ENCODE results near the gene CCDC85B. TPM values are rescaled to one million over a fixed set of nuclear protein-coding genes. Genes with fewer than 3 reads are reported as not detected.
A peak's percentile ranks its signal among the peaks of the same experiment; 100 is the strongest.

CCDC85B gene
- total and polyA plus RNA-seq, 2 of the 13 experiments (the other 11 are each of a cell fraction or from before 2014, with no cell fraction given), result 8.2 to 19.5 TPM

DNA sequence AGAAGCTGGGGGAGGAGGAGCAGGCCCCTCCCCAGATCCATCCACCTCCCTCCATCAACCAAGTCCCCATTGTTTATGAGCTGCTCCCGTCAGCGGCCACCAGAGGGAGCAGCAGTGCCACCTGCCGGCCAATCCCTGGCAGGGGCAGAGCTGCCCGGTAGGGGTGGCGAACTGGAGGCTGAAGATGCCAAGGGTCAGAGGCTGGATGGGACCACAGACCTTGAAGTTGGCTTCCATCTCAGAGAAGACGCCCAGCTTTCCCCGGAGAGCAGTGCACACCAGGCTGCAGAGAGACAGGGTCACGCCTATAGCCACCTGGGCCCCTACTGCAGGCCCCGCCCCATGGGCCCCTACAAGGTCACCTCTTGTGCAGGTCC lies 5.8 kb upstream of the CCDC85B start (continued):
- TF ChIP-seq, protein P1, sequence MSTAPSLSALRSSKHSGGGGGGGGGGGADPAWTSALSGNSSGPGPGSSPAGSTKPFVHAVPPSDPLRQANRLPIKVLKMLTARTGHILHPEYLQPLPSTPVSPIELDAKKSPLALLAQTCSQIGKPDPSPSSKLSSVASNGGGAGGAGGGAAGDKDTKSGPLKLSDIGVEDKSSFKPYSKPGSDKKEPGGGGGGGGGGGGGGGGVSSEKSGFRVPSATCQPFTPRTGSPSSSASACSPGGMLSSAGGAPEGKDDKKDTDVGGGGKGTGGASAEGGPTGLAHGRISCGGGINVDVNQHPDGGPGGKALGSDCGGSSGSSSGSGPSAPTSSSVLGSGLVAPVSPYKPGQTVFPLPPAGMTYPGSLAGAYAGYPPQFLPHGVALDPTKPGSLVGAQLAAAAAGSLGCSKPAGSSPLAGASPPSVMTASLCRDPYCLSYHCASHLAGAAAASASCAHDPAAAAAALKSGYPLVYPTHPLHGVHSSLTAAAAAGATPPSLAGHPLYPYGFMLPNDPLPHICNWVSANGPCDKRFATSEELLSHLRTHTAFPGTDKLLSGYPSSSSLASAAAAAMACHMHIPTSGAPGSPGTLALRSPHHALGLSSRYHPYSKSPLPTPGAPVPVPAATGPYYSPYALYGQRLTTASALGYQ (CRISPR knock-in tag; IDR thresholded peaks at IDR 0.05), result no peak
- TF ChIP-seq HOXA3 (CRISPR knock-in tag; IDR thresholded peaks at IDR 0.05) (peak; percentile 57; the same call in 1 of the 2 replicates), ZNF776 (CRISPR knock-in tag; IDR thresholded peaks at IDR 0.05) (no peak), SMAD3 (CRISPR knock-in tag; IDR thresholded peaks at IDR 0.05) (peak; percentile 58; the same call in 1 of the 2 replicates), SIX4 (CRISPR knock-in tag; IDR thresholded peaks at IDR 0.05) (no peak), HMGA1 (CRISPR knock-in tag; conservative IDR thresholded peaks at IDR 0.05) (no peak), ZNF569 (CRISPR knock-in tag; IDR thresholded peaks at IDR 0.05; ENCODE audit: borderline replicate concordance) (no peak), ISX (CRISPR knock-in tag; conservative IDR thresholded peaks at IDR 0.05) (no peak), ZFYVE20 (CRISPR knock-in tag; IDR thresholded peaks at IDR 0.05; ENCODE audit: borderline replicate concordance, low read depth) (no peak), GLI4 (CRISPR knock-in tag; IDR thresholded peaks at IDR 0.05; ENCODE audit: borderline replicate concordance) (no peak), MEF2D (CRISPR knock-in tag; IDR thresholded peaks at IDR 0.05) (no peak), ZNF720 (CRISPR knock-in tag; IDR thresholded peaks at IDR 0.05) (no peak), ZMYM2 (CRISPR knock-in tag; IDR thresholded peaks at IDR 0.05) (no peak), NFKB2 (CRISPR knock-in tag; IDR thresholded peaks at IDR 0.05; ENCODE audit: borderline replicate concordance) (peak; percentile 75; the same call in 1 of the 2 replicates), ZZZ3 (CRISPR knock-in tag; IDR thresholded peaks at IDR 0.05; ENCODE audit: borderline replicate concordance) (no peak), NR1H2 (CRISPR knock-in tag; IDR thresholded peaks at IDR 0.05; ENCODE audit: borderline replicate concordance, low read depth) (no peak)
- TF ChIP-seq, protein P2, sequence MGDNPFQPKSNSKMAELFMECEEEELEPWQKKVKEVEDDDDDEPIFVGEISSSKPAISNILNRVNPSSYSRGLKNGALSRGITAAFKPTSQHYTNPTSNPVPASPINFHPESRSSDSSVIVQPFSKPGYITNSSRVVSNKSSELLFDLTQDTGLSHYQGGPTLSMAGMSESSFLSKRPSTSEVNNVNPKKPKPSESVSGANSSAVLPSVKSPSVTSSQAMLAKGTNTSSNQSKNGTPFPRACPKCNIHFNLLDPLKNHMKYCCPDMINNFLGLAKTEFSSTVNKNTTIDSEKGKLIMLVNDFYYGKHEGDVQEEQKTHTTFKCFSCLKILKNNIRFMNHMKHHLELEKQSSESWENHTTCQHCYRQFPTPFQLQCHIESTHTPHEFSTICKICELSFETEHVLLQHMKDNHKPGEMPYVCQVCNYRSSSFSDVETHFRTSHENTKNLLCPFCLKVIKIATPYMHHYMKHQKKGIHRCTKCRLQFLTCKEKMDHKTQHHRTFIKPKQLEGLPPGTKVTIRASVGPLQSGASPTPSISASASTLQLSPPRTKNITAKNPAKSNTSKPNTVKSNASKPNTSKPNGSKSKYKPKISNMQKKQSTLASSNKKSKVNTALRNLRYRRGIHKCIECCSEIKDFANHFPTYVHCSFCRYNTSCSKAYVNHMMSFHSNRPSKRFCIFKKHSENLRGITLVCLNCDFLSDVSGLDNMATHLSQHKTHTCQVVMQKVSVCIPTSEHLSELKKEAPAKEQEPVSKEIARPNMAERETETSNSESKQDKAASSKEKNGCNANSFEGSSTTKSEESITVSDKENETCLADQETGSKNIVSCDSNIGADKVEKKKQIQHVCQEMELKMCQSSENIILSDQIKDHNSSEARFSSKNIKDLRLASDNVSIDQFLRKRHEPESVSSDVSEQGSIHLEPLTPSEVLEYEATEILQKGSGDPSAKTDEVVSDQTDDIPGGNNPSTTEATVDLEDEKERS (CRISPR knock-in tag; IDR thresholded peaks at IDR 0.05), result no peak
- TF ChIP-seq, protein P3, sequence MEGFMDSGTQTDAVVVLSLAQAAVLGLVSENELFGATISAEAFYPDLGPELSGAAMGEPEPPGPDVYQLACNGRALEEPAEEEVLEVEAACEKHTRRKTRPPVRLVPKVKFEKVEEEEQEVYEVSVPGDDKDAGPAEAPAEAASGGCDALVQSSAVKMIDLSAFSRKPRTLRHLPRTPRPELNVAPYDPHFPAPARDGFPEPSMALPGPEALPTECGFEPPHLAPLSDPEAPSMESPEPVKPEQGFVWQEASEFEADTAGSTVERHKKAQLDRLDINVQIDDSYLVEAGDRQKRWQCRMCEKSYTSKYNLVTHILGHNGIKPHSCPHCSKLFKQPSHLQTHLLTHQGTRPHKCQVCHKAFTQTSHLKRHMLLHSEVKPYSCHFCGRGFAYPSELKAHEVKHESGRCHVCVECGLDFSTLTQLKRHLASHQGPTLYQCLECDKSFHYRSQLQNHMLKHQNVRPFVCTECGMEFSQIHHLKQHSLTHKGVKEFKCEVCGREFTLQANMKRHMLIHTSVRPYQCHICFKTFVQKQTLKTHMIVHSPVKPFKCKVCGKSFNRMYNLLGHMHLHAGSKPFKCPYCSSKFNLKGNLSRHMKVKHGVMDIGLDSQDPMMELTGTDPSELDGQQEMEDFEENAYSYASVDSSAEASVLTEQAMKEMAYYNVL (CRISPR knock-in tag; IDR thresholded peaks at IDR 0.05; ENCODE audit: borderline replicate concordance), result no peak
- TF ChIP-seq, protein P4, sequence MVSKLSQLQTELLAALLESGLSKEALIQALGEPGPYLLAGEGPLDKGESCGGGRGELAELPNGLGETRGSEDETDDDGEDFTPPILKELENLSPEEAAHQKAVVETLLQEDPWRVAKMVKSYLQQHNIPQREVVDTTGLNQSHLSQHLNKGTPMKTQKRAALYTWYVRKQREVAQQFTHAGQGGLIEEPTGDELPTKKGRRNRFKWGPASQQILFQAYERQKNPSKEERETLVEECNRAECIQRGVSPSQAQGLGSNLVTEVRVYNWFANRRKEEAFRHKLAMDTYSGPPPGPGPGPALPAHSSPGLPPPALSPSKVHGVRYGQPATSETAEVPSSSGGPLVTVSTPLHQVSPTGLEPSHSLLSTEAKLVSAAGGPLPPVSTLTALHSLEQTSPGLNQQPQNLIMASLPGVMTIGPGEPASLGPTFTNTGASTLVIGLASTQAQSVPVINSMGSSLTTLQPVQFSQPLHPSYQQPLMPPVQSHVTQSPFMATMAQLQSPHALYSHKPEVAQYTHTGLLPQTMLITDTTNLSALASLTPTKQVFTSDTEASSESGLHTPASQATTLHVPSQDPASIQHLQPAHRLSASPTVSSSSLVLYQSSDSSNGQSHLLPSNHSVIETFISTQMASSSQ (IDR thresholded peaks at IDR 0.05; ENCODE audit: low read depth), result no peak
- TF ChIP-seq, protein P4 (CRISPR knock-in tag; IDR thresholded peaks at IDR 0.05; ENCODE audit: borderline replicate concordance), result no peak

Measured in HepG2 (cell line).